Gastroesophageal sphincter (tissue), 3 donors: ENCODE results near the gene NTSR1.

ENCODE experiments used
- EP300 ChIP-seq: sonication (generic); formaldehyde crosslinking; IDR thresholded peaks from one replicate; pipeline ENCODE4 v1.6.1; 2017; ENCODE audit warnings: antibody characterized with exemption, mild to moderate bottlenecking
- POLR2A ChIP-seq, 2 donors: fragments of 450-650 bp; IDR thresholded peaks; one replicate each; pipeline ENCODE4 v1.6.1; 2017; ENCODE audit warnings: antibody characterized with exemption in 2 of 2, mild to moderate bottlenecking in 2 of 2, moderate library complexity in 1 of 2
- TF ChIP-seq, protein P1 (sequence below), 4 experiments: fragments of 200-600 bp in 2 of 4; fragments of 450-650 bp in 2 of 4; sonication (generic) in 1 of 4; IDR thresholded peaks; one replicate each; pipeline ENCODE4 v1.5.1; 2017 to 2019; ENCODE audit warnings: antibody characterized with exemption in 4 of 4, mild to moderate bottlenecking in 2 of 4, moderate library complexity in 2 of 4

- TF ChIP-seq, protein P1, sequence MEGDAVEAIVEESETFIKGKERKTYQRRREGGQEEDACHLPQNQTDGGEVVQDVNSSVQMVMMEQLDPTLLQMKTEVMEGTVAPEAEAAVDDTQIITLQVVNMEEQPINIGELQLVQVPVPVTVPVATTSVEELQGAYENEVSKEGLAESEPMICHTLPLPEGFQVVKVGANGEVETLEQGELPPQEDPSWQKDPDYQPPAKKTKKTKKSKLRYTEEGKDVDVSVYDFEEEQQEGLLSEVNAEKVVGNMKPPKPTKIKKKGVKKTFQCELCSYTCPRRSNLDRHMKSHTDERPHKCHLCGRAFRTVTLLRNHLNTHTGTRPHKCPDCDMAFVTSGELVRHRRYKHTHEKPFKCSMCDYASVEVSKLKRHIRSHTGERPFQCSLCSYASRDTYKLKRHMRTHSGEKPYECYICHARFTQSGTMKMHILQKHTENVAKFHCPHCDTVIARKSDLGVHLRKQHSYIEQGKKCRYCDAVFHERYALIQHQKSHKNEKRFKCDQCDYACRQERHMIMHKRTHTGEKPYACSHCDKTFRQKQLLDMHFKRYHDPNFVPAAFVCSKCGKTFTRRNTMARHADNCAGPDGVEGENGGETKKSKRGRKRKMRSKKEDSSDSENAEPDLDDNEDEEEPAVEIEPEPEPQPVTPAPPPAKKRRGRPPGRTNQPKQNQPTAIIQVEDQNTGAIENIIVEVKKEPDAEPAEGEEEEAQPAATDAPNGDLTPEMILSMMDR (IDR thresholded peaks at IDR 0.05), result no peak
- TF ChIP-seq POLR2A (IDR thresholded peaks at IDR 0.05) (no peak), EP300 (no peak)
Measured at GRCh38 chr20:62709537-62709905, 885 bp downstream of the NTSR1 start.
